Pancreas (tissue), 10 donors: ENCODE data around the gene KBTBD13. TPM values are rescaled to one million over a fixed set of nuclear protein-coding genes. Genes with fewer than 3 reads are reported as not detected.

ENCODE experiments used
- ATAC-seq, 4 donors: fragments of 200-7000 bp; cut with Tn5 transposase; one replicate each; pipeline versions ENCODE4 v1.8.0 to v1.9.1; 2020; ENCODE audit warnings: mild to moderate bottlenecking in 4 of 4, moderate library complexity in 4 of 4
- DNase-seq, 6 donors: peaks; one replicate each; pipeline ENCODE4 v3.0.0-alpha.2; 2020
- FAIRE-seq: peaks from 2 replicates; lab custom pipeline; 2012; peaks lifted over from hg19 to GRCh38; lab: Jason Lieb, UNC
- H3K27ac ChIP-seq, 4 donors: fragments of 200-600 bp; sonication (generic); 1 replicate in 3 of 4; 2 replicates in 1 of 4; pipeline versions ENCODE4 v1.5.0 to v1.8.0; 2020
- H3K27me3 ChIP-seq, 4 donors: fragments of 200-600 bp; one replicate each; pipeline ENCODE4 v1.8.0; 2021
- H3K36me3 ChIP-seq, 3 donors: fragments of 200-600 bp; sonication (generic) in 1 of 3; one replicate each; pipeline versions ENCODE4 v1.5.0 to v1.8.0; 2020 to 2021
- H3K4me1 ChIP-seq, 3 donors: fragments of 200-600 bp; one replicate each; pipeline ENCODE4 v1.8.0; 2021
- H3K4me3 ChIP-seq, 4 donors: fragments of 200-600 bp; sonication (generic) in 2 of 4; one replicate each; pipeline versions ENCODE4 v1.5.0 to v1.8.0; 2020 to 2021
- H3K9me3 ChIP-seq, 4 donors: fragments of 200-600 bp; one replicate each; pipeline ENCODE4 v1.8.0; 2021
- CTCF ChIP-seq, 4 donors: fragments of 200-600 bp; sonication (generic) in 3 of 4; IDR thresholded peaks; one replicate each; pipeline versions ENCODE4 v1.5.0 to v1.8.0; 2021; ENCODE audit warnings: antibody characterized with exemption in 4 of 4
- WGBS, 2 donors: extraction: QIAGEN DNeasy Blood & Tissue Kit; methylation state at CpG; one replicate each; pipeline ENCODE4 v1.1.7; 2013; 5-methylcytosine and 5-hydroxymethylcytosine counted together
- intact Hi-C, 3 donors: fragments of 100-400 bp; cut with DNase I; formaldehyde crosslinking; loops; one replicate each; pipeline versions ENCODE4 v1.11.1 to v1.14.2; 2022
- polyA plus RNA-seq, 2 donors: library from polyadenylated mRNA; stranded (reverse); fragments of 200-250 nt; gene quantifications; one replicate each; pipeline ENCODE4 v1.2.3, GENCODE V29; 2013
- total RNA-seq, 6 donors: library from RNA; stranded (reverse); fragmentation: NEBNext Ultra II Directional in 4 of 6; extraction: Animal tissue kit (Norgen Biotek cat#: 25700) in 4 of 6; gene quantifications; one replicate each; pipeline versions ENCODE4 v1.2.1 to v1.2.4, GENCODE V29; 2021 to 2023
- donor health status: healthy with polysubstance abuse.
- donor health status: DM: no; HTN: no; CAD: no; lungs with moderate emphysema.
- donor health status: DM: no; HTN: no; CAD: no.
- donor health status: control.
- donor health status: control.
- donor health status: Bipolar disorder and iron deficiency.
- donor health status: DM: yes; HTN: yes; CAD: no.
- donor health status: DM: no; HTN: no; CAD: no.
- donor health status: DM: no; HTN: no; CAD: no.
- donor health status: DM: yes; HTN: yes; CAD: no.

The KBTBD13 gene
- total and polyA plus RNA-seq, 8 donors = not detected

- FAIRE-seq (no peak), DNase-seq (no peak), ATAC-seq (peak in 1 of 4 donors; percentile 39)
- WGBS, 2 donors = 20 to 22% methylated on average over 7 of the region's 7 CpGs
- H3K36me3 ChIP-seq = no peaks in the 10 kb centered on the region
- TF ChIP-seq CTCF (IDR thresholded peaks at IDR 0.05) = no peak
- no peaks in the 10 kb centered on the region for H3K4me1 ChIP-seq
- intact Hi-C loops = no loop called here
- H3K4me3 ChIP-seq = no peak overlapping the region
- no peak overlapping the region for H3K27ac ChIP-seq
- H3K9me3 ChIP-seq = no peaks in the 10 kb centered on the region
- no peaks in the 10 kb centered on the region for H3K27me3 ChIP-seq
Measured at GRCh38 chr15:65082303-65082953, 5.9 kb downstream of the KBTBD13 start.

GRCh38 chr15:65083262-65083701 is 6.7 kb downstream of the KBTBD13 start:
- ATAC-seq (no peak), FAIRE-seq (no peak), DNase-seq (no peak)
- intact Hi-C loops = no loop called here
- WGBS, 2 donors = 28% methylated on average over 7 of the region's 7 CpGs
- Histone ChIP-seq H3K27me3 (no peaks in the 10 kb centered on the region), H3K9me3 (no peaks in the 10 kb centered on the region), H3K4me1 (no peaks in the 10 kb centered on the region), H3K27ac (no peak overlapping the region), H3K36me3 (no peaks in the 10 kb centered on the region), H3K4me3 (no peak overlapping the region)
- no peak for TF ChIP-seq CTCF (IDR thresholded peaks at IDR 0.05)

GRCh38 chr15:65084500-65085206 is 8.1 kb downstream of the KBTBD13 start:
- Histone ChIP-seq H3K36me3 (no peaks in the 10 kb centered on the region), H3K4me1 (no peaks in the 10 kb centered on the region), H3K4me3 (no peak overlapping the region), H3K27ac (no peak overlapping the region), H3K27me3 (no peaks in the 10 kb centered on the region), H3K9me3 (no peaks in the 10 kb centered on the region)
- ATAC-seq (no peak), FAIRE-seq (no peak), DNase-seq (no peak)
- TF ChIP-seq CTCF (IDR thresholded peaks at IDR 0.05) = no peak
- intact Hi-C loops = no loop called here
- WGBS, 2 donors = 59 to 75% methylated on average over 7 of the region's 7 CpGs

GRCh38 chr15:65085207-65085753 is 8.7 kb downstream of the KBTBD13 start:
- WGBS, 2 donors = 53 to 60% methylated on average over 8 of the region's 8 CpGs
- no peaks in the 10 kb centered on the region for H3K36me3 ChIP-seq
- H3K27me3 ChIP-seq = no peaks in the 10 kb centered on the region
- no peak for DNase-seq
- H3K27ac ChIP-seq = no peak overlapping the region
- no peak for ATAC-seq
- FAIRE-seq = no peak
- H3K4me3 ChIP-seq = no peak overlapping the region
- no peaks in the 10 kb centered on the region for H3K4me1 ChIP-seq
- intact Hi-C loops = no loop called here
- no peak for TF ChIP-seq CTCF (IDR thresholded peaks at IDR 0.05)
- no peaks in the 10 kb centered on the region for H3K9me3 ChIP-seq
